G401 (cell line): ENCODE measurements around the gene KCNH4. TPM values are rescaled to one million over a fixed set of nuclear protein-coding genes. Genes with fewer than 3 reads are reported as not detected.
"Not testable (repeated sequence)": the region's sequence is repeated elsewhere in the genome, so short reads cannot be mapped to it uniquely, and the experiment has no call there.

Experiments used
- DNase-seq: peaks from one replicate; pipeline ENCODE4 v3.0.0-alpha.2; 2015; ENCODE audit warnings: low spot score
- in situ Hi-C: cut with HindIII; loops from 2 replicates; pipeline ENCODE4 v1.10.0; 2016; ENCODE audit warnings: low sequenced_read_pairs, mixed read lengths
- total RNA-seq: library from RNA; depleted of rRNA; stranded (reverse); fragments of >200 nt; shearing (Covaris generic); gene quantifications from 2 replicates; pipeline ENCODE4 v1.2.3, GENCODE V29; 2014; rRNA removed

The KCNH4 gene
- not detected in 2 replicates for total RNA-seq

GRCh38 chr17:42180922-42181850 lies at the start of gene KCNH4:
TSS of gene KCNH4 (minus strand) at chr17:42181142. CDS start at chr17:42180945, 197 bp downstream.
- peak; percentile 49 for DNase-seq
- in situ Hi-C loops, result no loop called here

- DNase-seq, result no peak
- in situ Hi-C loops, result no loop called here
Measured at GRCh38 chr17:42230225-42230624, 49.3 kb upstream of the KCNH4 start.

- in situ Hi-C loops, result no loop called here
Measured at GRCh38 chr17:42227849-42228700, 47.1 kb upstream of the KCNH4 start.

GRCh38 chr17:42225646-42226045 lies 44.7 kb upstream of the KCNH4 start:
- DNase-seq, result no peak
- in situ Hi-C loops, result no loop called here

More at GRCh38 chr17:42227849-42228700, 47.1 kb upstream of the KCNH4 start:
- no peak for DNase-seq

GRCh38 chr17:42224651-42225050 lies 43.7 kb upstream of the KCNH4 start:
- in situ Hi-C loops, result loop anchor here (25.0 kb wide), 1 partner anchor 88 kb away; no protein-coding TSS in a partner anchor
- no peak for DNase-seq

- DNase-seq, result peak; percentile 48
- in situ Hi-C loops, result loop anchor here (25.0 kb wide), 1 partner anchor 90 kb away; no protein-coding TSS in a partner anchor
Measured at GRCh38 chr17:42221886-42222745, 41.2 kb upstream of the KCNH4 start.

- in situ Hi-C loops, result loop anchor here (25.0 kb wide), 1 partner anchor 93 kb away; no protein-coding TSS in a partner anchor
- not testable (repeated sequence) for DNase-seq
Measured at GRCh38 chr17:42219280-42219679, 38.3 kb upstream of the KCNH4 start.

GRCh38 chr17:42214156-42214555 lies 33.2 kb upstream of the KCNH4 start:
- no peak for DNase-seq
- in situ Hi-C loops, result loop anchor here (25.0 kb wide), 1 partner anchor 98 kb away; no protein-coding TSS in a partner anchor

GRCh38 chr17:42212382-42212781 lies 31.4 kb upstream of the KCNH4 start:
- in situ Hi-C loops, result loop anchor here (25.0 kb wide), 1 partner anchor 100 kb away; no protein-coding TSS in a partner anchor
- DNase-seq, result no peak

GRCh38 chr17:42211921-42212341 lies 31.0 kb upstream of the KCNH4 start:
- in situ Hi-C loops, result loop anchor here (25.0 kb wide), 1 partner anchor 100 kb away; no protein-coding TSS in a partner anchor
- DNase-seq, result not testable (repeated sequence)

GRCh38 chr17:42210046-42210445 lies 29.1 kb upstream of the KCNH4 start:
- in situ Hi-C loops, result loop anchor here (25.0 kb wide), 1 partner anchor 102 kb away; no protein-coding TSS in a partner anchor
- no peak for DNase-seq

GRCh38 chr17:42206153-42206612 lies 25.2 kb upstream of the KCNH4 start:
- DNase-seq, result not testable (repeated sequence)
- in situ Hi-C loops, result loop anchor here (5.0 to 25.0 kb wide), 2 partner anchors 69 to 106 kb away; no protein-coding TSS in a partner anchor

- no peak for DNase-seq
- in situ Hi-C loops, result loop anchor here (25.0 kb wide), 1 partner anchor 109 kb away; no protein-coding TSS in a partner anchor
Measured at GRCh38 chr17:42203354-42203753, 22.4 kb upstream of the KCNH4 start.

- in situ Hi-C loops, result loop anchor here (25.0 kb wide), 1 partner anchor 110 kb away; no protein-coding TSS in a partner anchor
Measured at GRCh38 chr17:42202696-42203095, 21.8 kb upstream of the KCNH4 start.

GRCh38 chr17:42202159-42202558 lies 21.2 kb upstream of the KCNH4 start:
- in situ Hi-C loops, result loop anchor here (25.0 kb wide), 1 partner anchor 110 kb away; no protein-coding TSS in a partner anchor
- no peak for DNase-seq

More at GRCh38 chr17:42202696-42203095, 21.8 kb upstream of the KCNH4 start:
- DNase-seq, result no peak

- in situ Hi-C loops, result loop anchor here (25.0 kb wide), 1 partner anchor 111 kb away; no protein-coding TSS in a partner anchor
- DNase-seq, result no peak
Measured at GRCh38 chr17:42201458-42201772, 20.5 kb upstream of the KCNH4 start.

- in situ Hi-C loops, result loop anchor here (25.0 kb wide), 1 partner anchor 111 kb away; no protein-coding TSS in a partner anchor
- peak; percentile 81 for DNase-seq
Measured at GRCh38 chr17:42200706-42201457, 19.9 kb upstream of the KCNH4 start.
